Inflammatory macrophage (primary cell): ENCODE measurements around the gene SKIL.
"Not testable (repeated sequence)": the region's sequence is repeated elsewhere in the genome, so short reads cannot be mapped to it uniquely, and the experiment has no call there.

Experiments used
- DNase-seq, 2 donors: peaks; one replicate each; pipeline ENCODE4 v3.0.0-alpha.2; 2020 to 2022
- total RNA-seq, 18 experiments: gene quantifications; one replicate each; lab custom pipeline; 2026; ENCODE audit warnings: mixed read lengths in 6 of 18, inconsistent platforms in 2 of 18; lab: John Stamatoyannopoulos, UW

SKIL gene, protein sequence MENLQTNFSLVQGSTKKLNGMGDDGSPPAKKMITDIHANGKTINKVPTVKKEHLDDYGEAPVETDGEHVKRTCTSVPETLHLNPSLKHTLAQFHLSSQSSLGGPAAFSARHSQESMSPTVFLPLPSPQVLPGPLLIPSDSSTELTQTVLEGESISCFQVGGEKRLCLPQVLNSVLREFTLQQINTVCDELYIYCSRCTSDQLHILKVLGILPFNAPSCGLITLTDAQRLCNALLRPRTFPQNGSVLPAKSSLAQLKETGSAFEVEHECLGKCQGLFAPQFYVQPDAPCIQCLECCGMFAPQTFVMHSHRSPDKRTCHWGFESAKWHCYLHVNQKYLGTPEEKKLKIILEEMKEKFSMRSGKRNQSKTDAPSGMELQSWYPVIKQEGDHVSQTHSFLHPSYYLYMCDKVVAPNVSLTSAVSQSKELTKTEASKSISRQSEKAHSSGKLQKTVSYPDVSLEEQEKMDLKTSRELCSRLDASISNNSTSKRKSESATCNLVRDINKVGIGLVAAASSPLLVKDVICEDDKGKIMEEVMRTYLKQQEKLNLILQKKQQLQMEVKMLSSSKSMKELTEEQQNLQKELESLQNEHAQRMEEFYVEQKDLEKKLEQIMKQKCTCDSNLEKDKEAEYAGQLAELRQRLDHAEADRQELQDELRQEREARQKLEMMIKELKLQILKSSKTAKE
- total RNA-seq: 38.6 to 383 (median 153) reads per million in 18 experiments

DNA sequence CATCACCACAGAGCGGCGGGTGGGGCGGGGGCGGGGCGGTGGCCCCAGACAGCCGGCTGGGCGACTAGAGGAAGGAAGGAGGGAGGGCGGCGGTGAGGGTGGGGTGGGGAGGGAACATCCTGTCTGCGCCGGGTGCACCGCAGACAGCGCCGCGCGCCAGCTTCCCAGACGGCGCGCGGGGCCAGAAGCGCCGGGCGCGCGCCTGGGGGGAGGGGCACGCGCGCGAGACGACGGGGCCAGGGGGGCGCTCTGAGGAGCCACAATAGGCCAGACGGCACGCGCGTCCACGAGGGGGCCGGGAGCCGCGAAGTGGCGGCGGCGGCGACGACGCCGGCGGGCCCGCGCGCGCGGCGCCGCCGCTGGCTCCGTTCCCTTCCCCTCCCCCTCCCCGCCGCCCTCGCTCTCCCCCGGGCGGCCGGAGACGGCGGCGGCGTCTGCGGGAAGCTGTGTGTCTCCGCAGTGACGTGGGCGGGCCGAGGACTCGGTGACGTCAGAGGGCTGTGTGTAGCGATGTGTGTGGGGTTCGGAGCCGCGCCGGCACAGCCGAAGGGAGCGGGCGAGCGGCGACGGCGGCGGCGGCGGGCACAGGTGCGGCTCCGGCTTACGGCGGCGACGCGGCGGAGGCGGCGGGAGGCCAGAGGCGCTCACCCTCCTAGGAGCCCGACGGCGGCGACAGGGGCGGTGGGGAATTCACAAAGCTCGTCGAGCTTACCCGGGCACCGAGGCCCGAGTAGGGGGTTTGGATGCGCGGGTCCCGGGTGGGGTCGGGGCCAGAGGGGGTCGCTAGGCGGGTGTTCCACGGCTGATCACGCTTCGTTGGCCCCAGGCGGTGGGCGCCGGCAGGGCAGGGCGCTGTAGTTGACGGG lies at the start of gene SKIL:
Gene SKIL, plus strand, starts transcription at position 540 of the 866 bp plus-strand sequence. CDS start 2,617 bp downstream, outside the sequence.
- DNase-seq: peak; percentile 95 to 98

DNA sequence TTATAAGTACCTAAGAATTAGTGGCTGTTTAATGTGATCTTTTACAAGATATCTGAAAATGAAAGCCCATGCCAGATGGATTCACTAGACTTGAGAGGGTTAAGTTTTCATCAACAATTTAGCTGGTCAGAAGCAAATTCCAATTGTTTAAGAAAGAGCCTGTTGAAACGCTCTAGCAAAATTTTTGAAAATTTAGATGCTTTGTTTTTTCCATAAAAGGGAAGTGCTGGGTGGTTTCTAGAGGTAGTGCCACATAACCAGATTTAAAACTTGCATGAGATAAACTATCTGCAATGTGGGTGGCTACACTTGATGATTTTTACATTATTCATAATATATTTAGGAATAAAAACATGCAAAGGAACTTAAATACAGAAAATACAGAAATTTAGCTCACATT lies 48.5 kb upstream of the SKIL start:
- DNase-seq: no peak

DNA sequence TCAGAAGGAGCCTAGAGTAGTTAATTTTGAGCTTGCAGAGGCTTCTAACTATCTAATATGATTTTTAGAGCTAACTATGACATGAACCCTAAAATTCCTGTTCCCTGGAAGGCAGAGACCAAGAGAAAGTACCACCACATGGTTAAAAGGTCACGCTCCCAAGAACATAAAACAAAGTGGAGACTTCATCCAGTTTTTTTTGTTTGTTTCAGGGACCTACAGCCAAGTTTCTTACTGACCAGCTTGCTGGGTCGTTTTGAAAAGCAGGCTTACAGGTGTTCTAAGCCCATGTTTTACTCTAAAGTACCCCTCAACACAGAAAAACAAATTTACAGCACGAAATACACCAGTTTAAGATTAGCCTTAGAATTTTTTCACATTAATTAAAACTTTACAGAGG lies 39.6 kb upstream of the SKIL start:
- no peak for DNase-seq

DNA sequence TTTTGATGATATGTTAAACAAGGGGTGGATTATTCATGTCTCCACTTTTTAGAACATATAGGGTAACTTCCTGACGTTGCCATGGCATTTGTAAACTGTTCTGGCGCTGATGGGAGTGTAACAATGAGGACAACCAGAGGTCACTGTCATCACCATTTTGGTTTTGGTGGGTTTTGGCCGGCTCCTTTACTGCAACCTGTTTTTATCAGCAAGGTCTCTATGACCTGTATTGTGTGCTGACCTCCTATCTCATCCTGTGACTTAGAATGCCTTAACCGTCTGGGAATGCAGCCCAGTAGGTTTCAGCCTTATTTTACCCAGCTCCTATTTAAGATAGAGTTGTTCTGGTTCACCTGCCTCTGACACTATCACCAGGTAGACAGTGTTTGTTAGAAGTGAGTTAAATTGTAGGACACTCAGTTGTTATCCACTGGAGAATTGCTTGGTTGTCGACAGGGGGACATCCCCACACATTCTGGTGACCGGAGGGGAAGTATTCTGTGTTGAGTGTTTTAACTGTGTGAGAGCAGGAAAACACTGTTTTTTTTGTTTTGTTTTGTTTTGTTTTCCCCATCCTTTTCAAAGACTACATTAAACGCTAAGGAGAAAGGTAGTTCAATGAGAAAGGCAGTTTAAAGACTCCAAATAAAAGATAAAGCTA lies 36.9 kb upstream of the SKIL start:
- peak in 1 of 2 donors; percentile 4 for DNase-seq

DNA sequence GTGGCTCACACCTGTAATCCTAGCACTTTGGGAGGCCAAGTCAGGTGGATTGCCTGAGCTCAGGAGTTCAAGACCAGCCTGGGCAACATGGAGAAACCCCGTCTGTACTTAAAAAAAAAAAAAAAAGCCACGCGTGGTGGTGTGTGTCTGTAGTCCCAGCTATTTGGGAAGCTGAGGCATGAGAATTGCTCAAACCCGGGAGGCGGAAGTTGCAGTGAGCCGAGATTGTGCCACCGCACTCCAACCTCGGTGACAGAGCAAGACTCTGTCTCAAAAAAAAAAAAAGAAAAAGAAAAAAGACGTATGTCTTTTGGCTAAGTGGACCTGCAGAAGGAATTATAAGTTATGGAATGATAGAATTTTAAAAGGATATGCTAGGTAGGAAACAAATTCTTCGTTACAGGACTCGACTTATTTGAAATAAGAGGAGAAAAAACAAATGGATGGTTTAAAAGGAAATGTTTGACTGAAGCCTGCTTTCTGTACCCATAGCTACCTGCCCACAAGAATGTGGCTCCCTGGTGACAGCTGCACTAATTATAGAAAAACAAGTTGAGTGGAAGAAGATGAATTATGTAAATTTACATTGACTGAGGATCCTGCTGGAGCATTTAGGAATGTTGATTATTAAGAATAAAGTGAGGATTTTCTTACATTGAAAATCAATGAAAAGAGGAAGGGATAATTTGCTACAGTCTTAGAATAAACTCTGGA lies 36.0 kb upstream of the SKIL start:
- peak; percentile 55 to 75 for DNase-seq

DNA sequence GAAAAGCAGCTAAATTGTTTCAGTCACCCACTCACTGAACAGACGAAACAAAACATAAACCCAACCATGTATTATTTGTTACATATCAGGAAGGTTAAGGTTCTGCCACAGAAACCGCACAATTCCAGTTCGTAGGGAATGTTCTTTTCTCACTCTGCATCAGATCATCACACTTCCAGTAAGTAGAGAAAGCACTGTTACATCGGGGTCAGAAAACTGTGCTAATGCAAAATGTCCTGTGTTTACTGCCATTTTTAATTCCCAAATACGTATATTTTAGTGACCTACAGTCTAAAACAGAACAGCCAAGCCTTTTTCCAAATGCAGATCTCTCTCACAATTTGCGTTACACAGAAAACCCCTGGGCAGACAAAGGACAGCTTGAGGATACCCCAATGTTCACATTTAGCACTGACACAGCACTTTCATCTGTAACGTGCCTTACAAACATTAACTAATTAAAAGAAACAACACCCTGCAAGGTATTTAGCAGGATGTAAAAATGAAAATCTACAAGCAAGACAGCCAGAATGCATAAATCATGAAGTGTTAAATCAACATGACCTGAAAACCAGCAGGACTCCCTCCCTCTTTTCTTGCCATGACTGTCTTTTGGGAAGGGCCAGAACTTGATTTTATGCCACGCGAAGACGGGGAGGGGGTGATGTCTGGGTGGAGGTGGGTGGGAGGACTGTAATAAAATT lies 34.8 kb upstream of the SKIL start:
- DNase-seq: no peak

DNA sequence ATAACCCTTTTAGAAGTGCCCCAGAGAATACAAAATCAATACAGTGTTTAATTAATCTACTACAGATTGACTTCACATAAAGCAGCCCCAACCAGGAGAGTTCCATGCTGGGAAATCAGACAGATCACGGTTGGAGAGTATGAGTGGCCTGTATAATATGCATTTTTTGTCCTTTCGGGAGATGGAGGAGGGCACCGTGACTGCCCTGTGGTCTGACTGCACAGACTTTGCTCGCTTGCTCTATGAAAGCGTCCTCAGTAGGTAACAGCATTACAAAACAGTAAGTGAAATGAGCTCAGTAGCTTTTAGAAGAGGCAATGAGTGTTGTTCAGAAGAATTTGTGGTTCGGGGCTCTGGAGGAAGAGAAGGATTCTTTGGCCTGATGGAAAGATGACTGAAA lies 34.2 kb upstream of the SKIL start:
- DNase-seq: no peak

DNA sequence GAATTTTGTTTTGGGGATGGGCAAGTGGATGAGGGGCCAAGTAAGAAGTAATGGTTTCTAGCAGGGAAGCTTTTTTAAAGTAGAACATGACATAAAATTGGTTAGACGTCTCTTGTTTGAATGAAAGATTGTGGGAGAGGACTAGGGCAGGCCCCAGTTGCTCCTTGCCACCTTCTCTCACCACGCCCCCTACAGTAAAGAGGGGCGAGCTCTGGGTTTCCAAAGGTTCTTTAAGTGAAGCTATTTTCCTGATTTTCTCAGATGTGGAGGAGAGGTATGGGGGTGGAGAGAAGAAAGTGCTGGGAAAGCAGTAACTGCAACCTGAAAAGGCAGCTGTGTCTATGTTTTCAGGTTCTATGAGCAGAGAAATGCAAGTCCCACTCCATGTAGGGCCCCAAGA lies 32.6 kb upstream of the SKIL start:
- DNase-seq: no peak

DNA sequence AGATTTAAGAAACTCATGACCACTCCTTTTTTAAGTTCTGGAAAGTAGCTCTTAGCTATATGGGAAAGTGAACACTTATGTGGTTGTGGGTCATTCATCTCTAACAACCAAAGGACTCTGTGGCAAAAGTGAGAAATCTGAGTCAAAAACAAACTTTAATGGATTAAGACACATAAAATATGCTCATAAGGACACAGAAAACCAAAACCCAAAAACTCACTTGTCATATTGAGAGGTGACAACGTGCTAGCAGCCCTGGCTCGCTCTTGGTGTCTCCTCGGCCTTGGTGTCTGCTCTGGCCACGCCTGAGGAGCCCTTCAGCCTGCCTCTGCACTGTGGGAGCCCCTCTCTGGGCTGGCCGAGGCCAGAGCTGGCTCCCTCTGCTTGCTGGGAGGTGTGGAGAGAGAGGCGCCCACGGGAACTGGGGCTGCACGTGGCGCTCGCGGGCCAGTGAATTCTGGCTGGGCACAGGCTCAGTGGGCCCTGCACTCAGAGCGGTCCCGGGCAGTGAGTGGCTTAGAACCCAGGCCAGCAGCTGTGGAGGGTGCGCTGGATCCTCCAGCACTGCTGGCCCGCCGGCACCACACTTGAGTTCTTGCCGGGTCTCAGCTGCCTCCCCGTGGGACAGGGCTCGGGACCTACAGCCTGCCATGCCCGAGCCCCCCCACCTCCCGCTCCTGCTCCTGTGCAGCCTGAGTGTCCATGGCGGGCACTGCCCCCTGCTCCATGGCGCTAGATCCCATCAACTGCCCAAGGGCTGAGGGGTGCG lies 30.3 kb upstream of the SKIL start:
- DNase-seq: no peak

DNA sequence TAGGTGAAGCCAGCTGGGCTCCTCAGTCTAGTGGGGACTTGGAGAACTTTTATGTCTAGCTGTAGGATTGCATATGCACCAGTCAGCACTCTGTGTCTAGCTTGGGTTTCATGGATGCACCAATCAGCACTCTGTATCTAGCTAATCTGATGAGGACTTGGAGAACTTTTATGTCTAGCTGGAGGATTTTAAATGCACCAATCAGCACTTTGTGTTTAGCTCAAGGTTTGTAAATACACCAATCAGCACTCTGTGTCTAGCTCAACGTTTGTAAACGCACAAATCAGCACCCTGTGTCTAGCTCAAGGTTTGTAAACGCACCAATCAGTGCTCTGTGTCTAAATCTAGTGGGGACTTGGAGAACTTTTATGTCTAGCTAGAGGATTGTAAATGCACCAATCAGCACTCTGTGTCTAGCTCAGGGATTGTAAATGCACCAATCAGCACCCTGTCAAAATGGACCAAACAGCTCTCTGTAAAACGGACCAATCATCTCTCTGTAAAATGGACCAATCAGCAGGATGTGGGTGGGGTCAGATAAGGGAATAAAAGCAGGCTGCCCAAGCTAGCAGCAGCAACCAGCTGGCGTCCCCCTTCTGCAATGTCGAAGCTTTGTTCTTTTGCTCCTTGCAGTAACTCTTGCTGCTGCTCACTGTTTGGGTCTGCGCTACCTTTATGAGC lies 29.5 kb upstream of the SKIL start:
- not testable (repeated sequence) for DNase-seq

DNA sequence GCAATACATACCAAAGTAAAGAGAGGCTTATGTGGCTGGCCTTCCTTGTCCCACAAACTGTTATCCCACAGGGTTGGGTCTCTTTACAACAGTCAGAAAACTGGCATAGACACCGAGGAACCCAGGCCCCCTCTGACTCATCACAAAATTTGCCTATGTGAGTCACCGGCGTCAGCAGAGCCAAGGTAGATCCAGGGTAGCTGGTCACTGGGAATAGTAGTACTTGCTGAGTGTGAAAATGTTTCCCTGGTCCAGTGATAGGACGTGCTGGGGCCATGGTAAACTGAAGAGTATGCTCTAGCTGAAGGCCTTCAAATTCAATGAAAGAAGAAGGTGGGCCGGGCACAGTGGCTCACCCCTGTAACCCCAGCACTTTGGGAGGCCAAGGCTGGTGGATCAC lies 27.1 kb upstream of the SKIL start:
- no peak for DNase-seq

DNA sequence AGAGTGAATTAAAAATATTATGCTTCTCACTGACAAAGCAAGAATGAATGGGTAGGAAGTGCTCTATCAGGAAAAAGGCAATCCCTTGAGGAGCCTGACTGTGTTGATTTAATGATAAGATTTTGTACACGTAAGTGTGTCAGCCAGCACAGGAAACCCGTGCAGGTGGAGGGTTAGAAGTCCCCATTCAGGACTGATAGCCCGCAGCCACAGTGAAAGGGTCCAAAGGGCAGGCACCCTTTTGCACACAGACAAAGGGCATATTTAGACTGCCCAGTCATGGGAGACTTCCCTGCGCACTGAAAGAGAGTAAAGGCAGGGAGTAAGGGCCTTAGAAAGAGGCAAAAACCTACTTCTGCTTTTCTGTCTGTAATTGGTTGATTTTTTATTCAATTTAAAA lies 26.4 kb upstream of the SKIL start:
- no peak for DNase-seq

DNA sequence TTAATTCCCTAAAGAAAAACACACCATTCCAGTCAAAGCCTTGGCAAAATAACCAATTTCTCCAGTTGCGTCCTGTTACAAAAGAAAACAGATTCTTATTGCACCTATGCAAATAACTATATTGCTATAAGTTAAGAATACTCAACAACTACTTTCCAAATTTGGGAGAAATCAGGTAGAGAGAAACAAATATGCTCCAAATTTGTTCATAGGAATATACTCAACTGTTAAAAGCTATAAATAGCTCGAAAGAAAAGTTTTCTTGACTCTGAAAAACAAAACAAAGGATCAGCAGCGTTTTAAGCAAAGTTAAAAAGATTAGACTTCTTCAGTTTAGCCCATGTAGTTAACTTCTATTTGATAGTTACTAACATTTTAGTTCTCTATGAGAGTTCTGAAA lies 20.1 kb upstream of the SKIL start:
- DNase-seq: no peak

DNA sequence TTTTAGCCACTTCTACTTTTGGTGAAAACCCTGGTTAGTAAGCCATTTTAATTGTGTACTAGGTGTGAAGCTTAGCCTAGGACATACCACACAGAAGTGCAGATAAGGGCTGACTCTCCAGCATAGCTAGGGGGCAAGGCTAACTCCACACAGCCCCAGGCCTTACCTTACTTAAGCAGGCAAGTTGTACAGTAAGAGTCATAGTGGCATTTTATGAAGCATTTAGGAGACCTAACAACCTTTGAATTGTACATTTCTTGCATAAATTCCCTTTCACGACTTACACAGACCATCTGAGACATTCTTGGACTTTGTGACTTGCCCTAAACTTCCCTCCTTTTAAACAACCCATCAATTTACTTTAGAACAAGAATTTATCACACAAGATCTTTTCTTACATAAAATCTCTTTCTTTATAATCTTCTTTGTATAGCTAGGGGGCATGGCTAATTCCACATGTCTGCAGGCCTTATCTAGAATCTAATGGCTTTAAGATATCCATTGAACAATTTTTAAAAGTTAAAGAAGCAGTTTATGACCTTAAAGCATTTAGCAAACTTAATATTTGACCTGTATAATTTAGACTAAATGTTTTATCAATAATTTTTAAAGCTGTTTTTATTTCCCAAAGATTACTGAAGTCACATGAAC lies 18.7 kb upstream of the SKIL start:
- DNase-seq: no peak

DNA sequence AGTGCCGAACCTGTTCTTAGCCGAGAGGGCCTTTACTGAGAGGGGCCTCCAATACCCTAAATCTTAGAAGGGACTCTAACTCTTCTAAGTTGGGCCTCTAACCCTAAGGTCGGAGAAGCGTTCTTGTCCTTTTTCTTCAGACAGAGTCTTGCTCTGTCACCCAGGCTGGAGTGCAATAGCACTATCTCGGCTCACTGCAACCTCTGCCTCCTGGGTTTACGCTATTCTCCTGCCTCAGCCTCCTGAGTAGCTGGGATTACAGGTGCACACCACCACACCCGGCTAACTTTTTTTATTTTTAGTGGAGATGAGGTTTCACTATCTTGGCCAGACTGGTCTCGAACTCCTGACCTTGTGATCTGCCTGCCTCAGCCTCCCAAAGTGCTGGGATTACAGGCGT lies 15.2 kb upstream of the SKIL start:
- not testable (repeated sequence) for DNase-seq

DNA sequence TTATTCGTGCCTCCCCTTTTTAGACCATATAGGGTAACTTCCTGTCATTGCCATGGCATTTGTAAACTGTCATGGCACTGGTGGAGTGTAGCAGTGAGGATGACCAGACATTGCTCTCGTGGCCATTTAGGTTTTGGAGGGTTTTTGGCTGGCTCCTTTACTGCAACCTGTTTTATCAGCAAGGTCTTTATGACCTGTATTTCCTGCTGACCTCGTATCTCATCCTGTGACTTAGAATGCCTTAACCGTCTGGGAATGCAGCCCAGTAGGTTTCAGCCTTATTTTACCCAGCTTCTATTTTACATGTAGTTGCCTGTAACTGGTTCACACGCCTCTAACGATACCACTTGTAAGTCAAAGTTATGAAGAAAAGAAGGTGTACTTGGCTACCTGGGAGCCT lies 13.7 kb upstream of the SKIL start:
- DNase-seq: not testable (repeated sequence)

DNA sequence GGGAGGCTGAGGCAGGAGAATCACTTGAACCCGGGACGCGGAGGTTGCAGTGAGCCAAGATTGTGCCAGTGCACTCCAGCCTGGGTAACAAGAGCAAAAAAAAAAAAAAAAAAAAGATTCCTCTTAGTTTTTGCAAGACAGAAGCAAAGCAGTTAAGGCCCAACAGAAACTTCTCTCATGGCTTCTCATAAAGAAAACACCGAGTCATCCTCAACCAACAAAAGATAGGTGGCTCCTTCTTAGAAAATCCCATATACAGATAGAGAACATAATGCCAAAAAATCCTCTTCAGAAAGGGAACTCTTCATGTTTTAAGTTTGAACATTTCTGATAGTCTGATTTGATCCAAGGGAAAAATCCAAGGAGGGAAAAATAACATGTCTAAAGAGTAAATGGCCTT lies 12.5 kb upstream of the SKIL start:
- DNase-seq: no peak

DNA sequence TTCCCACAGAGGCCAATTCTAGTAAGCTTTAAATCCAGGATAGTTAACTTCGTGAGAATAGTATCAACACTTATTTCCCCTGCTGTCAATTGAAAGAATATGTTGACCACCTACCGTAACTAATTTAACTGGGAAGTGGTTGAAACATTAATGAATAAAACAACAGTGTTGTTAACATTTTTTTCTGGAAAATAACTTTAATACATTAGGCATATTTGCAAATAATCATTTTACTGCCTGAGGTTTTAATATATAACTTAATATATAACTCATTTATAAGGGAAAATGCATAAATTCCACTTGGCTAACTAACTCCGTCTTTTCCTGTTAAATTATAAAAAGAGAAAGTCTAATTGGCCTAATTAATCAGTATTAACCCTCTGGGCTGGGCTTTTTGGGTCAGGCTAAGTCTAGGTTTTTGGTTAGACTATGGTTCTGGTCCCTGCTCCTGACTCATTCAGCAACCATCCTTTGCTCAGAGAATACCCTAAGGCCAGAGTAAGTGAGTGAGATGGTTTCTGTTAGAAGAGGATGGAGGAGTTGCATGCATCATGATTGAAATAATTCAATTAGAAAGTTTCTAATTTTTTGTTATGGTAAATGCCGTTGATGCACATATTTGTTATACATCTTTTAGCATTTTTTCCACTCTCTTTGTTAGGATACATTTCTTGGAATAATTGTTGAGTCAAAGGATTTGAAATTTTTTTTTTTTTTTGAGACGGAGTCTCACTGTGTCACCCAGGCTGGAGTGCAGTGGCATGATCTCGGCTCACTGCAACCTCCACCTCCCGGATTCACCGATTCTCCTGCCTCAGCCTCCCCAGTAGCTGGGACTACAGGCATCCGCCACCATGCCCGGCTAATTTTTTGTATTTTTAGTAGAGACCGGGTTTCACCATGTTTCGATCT lies 10.8 kb upstream of the SKIL start:
- DNase-seq: no peak
